Measurements from ENCODE around the gene RNF138.
"Not testable (repeated sequence)": the region's sequence is repeated elsewhere in the genome, so short reads cannot be mapped to it uniquely, and the experiment has no call there.

The RNF138 gene

GRCh38 chr18:32096946-32097345 is 5.3 kb downstream of the RNF138 start:
- no peak for FAIRE-seq

GRCh38 chr18:32104516-32104915 is 12.8 kb downstream of the RNF138 start:
- FAIRE-seq, result no peak

DNA sequence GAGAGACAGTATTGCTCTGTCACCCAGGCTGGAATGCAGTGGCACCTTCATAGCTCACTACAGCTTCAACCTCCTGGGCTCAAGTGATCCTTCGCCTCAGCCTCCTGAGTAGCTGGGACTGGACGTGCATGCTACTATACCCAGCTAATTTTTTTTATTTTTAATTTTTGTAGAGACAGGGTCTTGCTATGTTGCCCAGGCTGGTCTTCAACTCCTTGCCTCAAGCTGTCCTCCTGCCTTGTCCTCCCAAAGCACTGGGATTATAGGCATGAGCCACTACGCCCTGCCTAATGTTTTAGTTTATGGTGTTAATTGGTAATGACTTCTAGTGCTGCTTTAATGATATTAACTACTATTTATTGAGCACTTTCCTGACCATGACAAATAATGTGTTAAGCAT is 18.3 kb downstream of the RNF138 start:
- no peak for FAIRE-seq

DNA sequence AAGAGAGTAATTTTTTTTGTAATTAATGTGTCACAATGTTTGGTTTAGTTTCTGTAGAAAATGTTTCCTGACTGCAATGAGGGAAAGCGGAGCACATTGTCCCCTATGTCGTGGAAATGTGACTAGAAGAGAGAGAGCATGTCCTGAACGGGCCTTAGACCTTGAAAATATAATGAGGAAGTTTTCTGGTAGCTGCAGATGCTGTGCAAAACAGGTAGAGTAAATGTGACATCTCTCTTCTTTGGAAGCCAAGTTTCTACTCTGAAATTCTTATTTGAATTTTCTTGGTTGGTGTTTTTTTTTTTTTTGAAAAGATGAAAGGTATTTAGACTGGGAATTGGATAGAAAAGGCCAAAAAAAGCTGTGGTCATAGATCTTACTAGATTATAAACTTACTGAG is 20.0 kb downstream of the RNF138 start:
- no peak for FAIRE-seq

GRCh38 chr18:32112826-32113225 is 21.2 kb downstream of the RNF138 start:
- FAIRE-seq, result no peak

GRCh38 chr18:32114293-32114942 is 22.7 kb downstream of the RNF138 start:
- no peak for FAIRE-seq

DNA sequence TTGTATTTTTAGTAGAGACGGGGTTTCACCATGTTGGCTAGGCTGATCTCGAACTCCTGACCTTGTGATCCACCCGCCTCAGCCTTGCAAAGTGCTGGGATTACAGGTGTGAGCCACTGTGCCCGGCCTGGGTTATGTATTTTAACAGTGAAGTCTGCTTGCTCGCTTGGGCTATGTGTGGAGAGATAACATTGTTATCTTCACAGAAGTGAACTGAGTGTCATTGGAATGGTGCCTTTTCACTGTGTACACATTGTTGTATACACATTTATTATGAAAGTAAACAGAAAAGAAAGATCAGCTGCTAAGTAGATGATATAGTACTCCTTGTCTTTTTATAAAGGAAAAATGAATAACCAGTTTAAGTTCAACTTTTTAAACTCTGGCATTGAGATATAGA is 30.4 kb downstream of the RNF138 start:
- FAIRE-seq, result no peak

GRCh38 chr18:32126538-32126937 is 34.9 kb downstream of the RNF138 start:
- no peak for FAIRE-seq

DNA sequence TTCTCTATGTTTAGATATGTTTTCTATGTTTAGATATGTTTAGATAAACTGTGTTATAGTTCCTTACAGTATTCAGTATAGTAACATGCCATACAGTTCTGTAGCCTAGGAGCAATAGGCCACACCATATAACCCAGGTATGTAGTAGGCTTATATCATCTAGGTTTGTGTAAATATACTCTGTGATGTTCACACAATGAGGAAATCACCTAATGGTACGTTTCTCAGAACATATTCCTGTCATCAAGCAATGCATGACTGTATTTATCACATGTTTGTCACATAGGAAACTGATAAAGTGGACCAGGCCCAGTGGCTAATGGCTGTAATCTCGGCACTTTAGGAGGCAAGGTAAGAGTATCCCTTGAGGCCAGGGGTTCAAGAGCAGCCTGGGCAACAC is 44.0 kb downstream of the RNF138 start:
- no peak for FAIRE-seq

- no peak for FAIRE-seq
Measured at GRCh38 chr18:32138332-32138982, 46.8 kb downstream of the RNF138 start.

- no peak for FAIRE-seq
Measured at GRCh38 chr18:32139835-32140283, 48.2 kb downstream of the RNF138 start.

- no peak for FAIRE-seq
Measured at GRCh38 chr18:32148185-32148870, 56.7 kb downstream of the RNF138 start.

GRCh38 chr18:32152705-32153448 is 61.2 kb downstream of the RNF138 start:
- no peak for FAIRE-seq

DNA sequence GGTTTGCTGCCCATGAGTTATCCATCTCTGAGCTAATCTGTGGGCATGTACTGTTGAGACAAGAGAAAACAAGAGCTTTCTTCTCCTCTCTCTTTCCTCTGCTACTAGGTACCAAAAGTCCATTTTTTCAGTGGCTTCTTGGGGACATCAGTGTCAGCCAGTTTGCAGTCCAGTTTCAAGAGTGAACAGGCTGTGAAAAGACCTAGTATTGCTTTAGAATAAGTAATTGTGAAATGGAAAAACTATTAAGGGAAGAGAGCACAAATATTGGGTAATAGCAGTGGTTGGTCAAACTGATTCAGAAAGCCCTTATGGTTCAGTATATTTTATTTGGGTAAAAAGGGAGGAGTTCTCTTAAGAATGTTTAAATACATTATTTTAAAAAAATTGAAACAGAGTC is 65.2 kb downstream of the RNF138 start:
- no peak for FAIRE-seq

- FAIRE-seq, result no peak
Measured at GRCh38 chr18:32157580-32157979, 65.9 kb downstream of the RNF138 start.

GRCh38 chr18:32158108-32158624 is 66.5 kb downstream of the RNF138 start:
- FAIRE-seq, result peak; percentile 45

DNA sequence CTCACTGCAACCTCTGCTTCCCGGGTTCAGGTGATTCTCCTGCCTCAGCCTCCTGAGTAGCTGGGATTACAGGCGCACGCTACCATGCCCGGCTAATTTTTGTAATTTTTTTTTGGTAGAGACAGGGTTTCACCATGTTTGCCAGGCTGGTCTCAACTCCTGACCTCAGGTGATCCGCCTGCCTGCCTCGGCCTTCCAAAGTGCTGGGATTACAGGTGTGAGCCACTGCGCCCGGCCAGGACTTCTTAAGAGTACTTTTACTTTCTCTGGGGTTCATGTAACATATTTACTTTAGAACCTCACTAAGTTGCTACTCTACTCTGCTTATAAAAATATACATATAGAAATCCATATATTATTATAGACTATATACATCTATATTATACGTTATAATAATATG is 67.0 kb downstream of the RNF138 start:
- FAIRE-seq, result not testable (repeated sequence)

- no peak for FAIRE-seq
Measured at GRCh38 chr18:32160547-32160946, 68.9 kb downstream of the RNF138 start.

GRCh38 chr18:32167980-32168730 is 76.5 kb downstream of the RNF138 start:
- FAIRE-seq, result no peak

DNA sequence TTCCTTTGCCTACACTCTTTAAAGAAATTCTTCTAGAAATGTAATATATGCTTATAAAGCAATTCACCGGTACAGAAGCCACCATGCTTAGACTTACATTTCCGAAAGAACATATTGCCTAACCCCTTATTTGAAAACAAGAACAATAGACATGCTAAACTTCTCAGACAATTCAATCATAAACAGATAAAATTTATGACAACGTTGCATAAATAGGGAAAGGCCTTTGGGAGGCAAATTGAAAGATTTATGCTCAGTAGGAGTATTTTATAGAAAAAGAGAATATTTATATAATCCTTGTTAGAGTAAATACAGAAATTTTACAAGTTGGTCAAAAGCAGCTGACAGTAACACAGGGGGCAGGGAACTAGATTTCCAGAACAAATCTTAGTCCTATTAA is 82.0 kb downstream of the RNF138 start:
- FAIRE-seq, result no peak

GRCh38 chr18:32174719-32175118 is 83.0 kb downstream of the RNF138 start:
- no peak for FAIRE-seq

DNA sequence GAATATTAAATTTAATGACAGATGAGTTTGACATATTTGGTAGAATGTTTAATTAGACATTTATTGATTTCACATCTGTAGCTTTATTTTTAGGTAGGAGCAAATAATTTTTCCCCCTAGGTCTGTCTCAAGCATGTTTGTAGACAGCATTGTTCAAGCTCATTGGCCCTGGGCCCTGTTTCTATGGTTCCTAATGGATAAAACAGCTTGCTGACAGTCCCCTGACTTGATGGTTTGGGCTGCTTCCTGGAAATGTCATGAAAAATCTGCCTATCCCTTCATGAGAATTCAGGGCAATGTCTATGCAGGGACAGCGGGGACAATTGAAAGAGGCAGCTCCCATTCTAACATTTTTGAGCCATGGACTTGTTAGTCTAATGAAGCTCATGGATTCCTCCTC is 83.6 kb downstream of the RNF138 start:
- FAIRE-seq, result no peak

Measured in colon (tissue), 2 donors.